Activated CD8-positive, alpha-beta T cell treated with anti-CD3 and anti-CD28 coated beads for 36 hours (primary cell): ENCODE results near the gene GALR2. TPM values are rescaled to one million over a fixed set of nuclear protein-coding genes. Genes with fewer than 3 reads are reported as not detected.

ENCODE experiments used
- ATAC-seq: fragments of 200-7000 bp; cut with Tn5 transposase; one replicate; pipeline ENCODE4 v1.10.0; 2021; ENCODE audit warnings: mild to moderate bottlenecking, moderate library complexity
- CTCF ChIA-PET: fragments of 350-600 bp; sonication (Branson Sonifier 250); formaldehyde crosslinking; loops from one replicate; lab custom pipeline; 2021; ENCODE audit warnings: antibody characterized with exemption; lab: Charles Lee
- POLR2A ChIA-PET: fragments of 350-600 bp; sonication (Branson Sonifier 250); formaldehyde crosslinking; loops from one replicate; lab custom pipeline; 2021; ENCODE audit warnings: antibody characterized with exemption; lab: Charles Lee
- DNase-seq: peaks from one replicate; pipeline ENCODE4 v3.0.0-alpha.2; 2020
- H3K27ac Mint-ChIP-seq: one replicate; pipeline ENCODE4 v1.8.0; 2021; ENCODE audit warnings: mild to moderate bottlenecking, mixed read lengths
- H3K27me3 Mint-ChIP-seq: one replicate; pipeline ENCODE4 v1.8.0; 2021; ENCODE audit warnings: mixed read lengths
- H3K36me3 Mint-ChIP-seq: one replicate; pipeline ENCODE4 v1.8.0; 2021; ENCODE audit warnings: low read depth, mixed read lengths
- H3K4me1 Mint-ChIP-seq: one replicate; pipeline ENCODE4 v1.8.0; 2021; ENCODE audit warnings: low read depth, mixed read lengths
- H3K4me3 Mint-ChIP-seq: one replicate; pipeline ENCODE4 v1.8.0; 2021; ENCODE audit warnings: mild to moderate bottlenecking, moderate library complexity, mixed read lengths
- H3K9me3 Mint-ChIP-seq: one replicate; pipeline ENCODE4 v1.8.0; 2021; ENCODE audit warnings: mixed read lengths
- intact Hi-C: fragments of 100-400 bp; cut with micrococcal nuclease; formaldehyde crosslinking; loops from one replicate; pipeline ENCODE4 v1.10.0; 2022
- total RNA-seq, 2 experiments: library from RNA; stranded (reverse); gene quantifications; one replicate each; pipeline ENCODE4 v1.2.3, GENCODE V29; 2021
- TF ChIP-seq, protein P1 (sequence below): fragments of 200-600 bp; IDR thresholded peaks from one replicate; pipeline ENCODE4 v1.8.0; 2022; ENCODE audit warnings: antibody characterized with exemption, mild to moderate bottlenecking

GALR2 gene
- total RNA-seq, 2 experiments from 2014 or later, result 1.6 to 2.1 TPM

DNA sequence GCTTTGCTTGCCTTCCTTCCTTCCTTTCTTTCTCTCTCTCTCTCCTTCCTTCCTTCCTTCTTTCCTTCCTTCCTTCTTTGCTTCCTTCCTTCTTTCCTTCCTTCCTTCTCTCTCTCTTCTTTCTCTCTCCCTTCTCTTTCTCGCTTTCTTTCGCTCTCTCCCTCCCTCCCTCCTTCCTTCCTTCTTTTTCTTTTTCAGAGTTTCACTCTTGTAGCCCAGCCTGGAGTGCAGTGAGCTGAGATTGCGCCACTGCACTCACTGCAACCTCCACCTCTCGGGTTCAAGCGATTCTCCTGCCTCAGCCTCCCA lies 48.6 kb downstream of the GALR2 start:
- H3K36me3 Mint-ChIP-seq, result no peaks in the 10 kb centered on the region
- H3K27me3 Mint-ChIP-seq, result no peaks in the 10 kb centered on the region
- ATAC-seq (no peak), DNase-seq (no peak)
- H3K27ac Mint-ChIP-seq, result peak overlapping the region; percentile 12
- intact Hi-C loops, result loop anchor here (5.0 kb wide), 1 partner anchor 59 kb away; no protein-coding TSS in a partner anchor
- H3K4me3 Mint-ChIP-seq, result no peak overlapping the region
- no peaks in the 10 kb centered on the region for H3K9me3 Mint-ChIP-seq
- H3K4me1 Mint-ChIP-seq, result peaks cover 24% of the 10 kb centered on the region
- TF ChIP-seq, protein P1, sequence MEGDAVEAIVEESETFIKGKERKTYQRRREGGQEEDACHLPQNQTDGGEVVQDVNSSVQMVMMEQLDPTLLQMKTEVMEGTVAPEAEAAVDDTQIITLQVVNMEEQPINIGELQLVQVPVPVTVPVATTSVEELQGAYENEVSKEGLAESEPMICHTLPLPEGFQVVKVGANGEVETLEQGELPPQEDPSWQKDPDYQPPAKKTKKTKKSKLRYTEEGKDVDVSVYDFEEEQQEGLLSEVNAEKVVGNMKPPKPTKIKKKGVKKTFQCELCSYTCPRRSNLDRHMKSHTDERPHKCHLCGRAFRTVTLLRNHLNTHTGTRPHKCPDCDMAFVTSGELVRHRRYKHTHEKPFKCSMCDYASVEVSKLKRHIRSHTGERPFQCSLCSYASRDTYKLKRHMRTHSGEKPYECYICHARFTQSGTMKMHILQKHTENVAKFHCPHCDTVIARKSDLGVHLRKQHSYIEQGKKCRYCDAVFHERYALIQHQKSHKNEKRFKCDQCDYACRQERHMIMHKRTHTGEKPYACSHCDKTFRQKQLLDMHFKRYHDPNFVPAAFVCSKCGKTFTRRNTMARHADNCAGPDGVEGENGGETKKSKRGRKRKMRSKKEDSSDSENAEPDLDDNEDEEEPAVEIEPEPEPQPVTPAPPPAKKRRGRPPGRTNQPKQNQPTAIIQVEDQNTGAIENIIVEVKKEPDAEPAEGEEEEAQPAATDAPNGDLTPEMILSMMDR, result no peak
- ChIA-PET CTCF (interaction anchor here (1.1 to 13.9 kb wide), 11 partner anchors 52 to 275 kb away, joined by 3 to 236 read pairs (median 6); no protein-coding TSS in a partner anchor), POLR2A (interaction anchor here (1.1 to 7.8 kb wide), 5 partner anchors 56 to 157 kb away, joined by 3 to 83 read pairs (median 5); no protein-coding TSS in a partner anchor)

DNA sequence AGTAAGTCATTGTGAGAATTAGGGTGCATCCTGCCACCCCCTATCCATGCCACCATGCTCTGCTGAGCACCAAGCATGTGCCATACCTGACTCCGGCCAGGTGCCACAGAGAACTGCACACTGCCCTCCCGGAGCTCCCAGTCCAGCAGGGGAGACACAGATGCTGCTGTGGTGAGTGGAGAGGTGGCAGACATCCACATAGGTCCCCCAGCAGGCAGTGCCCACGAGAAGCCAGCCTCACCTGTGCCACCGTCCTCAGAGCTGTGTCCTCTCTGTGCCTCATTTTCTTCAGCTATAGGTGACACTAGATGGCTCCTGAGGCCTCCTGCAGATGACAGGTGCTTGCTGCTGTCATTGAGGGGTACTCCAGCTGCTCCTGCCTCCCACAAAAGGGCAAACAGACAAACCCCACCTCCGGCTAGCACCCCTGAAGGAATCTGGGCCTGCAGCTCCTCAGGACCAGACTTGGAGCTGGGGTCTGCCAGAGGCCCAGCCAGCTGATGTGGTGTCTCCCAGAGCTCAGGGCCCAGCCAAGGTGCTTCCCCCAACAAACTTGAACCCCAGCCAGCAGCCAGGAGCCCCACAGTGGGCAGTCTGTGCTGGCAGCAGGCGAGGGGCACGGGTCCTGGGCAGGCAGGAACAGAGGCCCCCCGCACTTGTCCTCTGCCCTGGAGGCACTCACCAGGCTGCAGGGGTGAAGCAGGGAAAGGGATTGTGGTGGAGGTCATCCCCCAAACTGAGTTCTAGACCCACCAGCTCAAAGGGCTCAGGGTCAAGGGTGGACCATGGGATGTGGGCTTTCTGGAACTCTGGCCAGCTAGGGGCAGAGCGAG lies 49.4 kb downstream of the GALR2 start:
- no peaks in the 10 kb centered on the region for H3K9me3 Mint-ChIP-seq

DNA sequence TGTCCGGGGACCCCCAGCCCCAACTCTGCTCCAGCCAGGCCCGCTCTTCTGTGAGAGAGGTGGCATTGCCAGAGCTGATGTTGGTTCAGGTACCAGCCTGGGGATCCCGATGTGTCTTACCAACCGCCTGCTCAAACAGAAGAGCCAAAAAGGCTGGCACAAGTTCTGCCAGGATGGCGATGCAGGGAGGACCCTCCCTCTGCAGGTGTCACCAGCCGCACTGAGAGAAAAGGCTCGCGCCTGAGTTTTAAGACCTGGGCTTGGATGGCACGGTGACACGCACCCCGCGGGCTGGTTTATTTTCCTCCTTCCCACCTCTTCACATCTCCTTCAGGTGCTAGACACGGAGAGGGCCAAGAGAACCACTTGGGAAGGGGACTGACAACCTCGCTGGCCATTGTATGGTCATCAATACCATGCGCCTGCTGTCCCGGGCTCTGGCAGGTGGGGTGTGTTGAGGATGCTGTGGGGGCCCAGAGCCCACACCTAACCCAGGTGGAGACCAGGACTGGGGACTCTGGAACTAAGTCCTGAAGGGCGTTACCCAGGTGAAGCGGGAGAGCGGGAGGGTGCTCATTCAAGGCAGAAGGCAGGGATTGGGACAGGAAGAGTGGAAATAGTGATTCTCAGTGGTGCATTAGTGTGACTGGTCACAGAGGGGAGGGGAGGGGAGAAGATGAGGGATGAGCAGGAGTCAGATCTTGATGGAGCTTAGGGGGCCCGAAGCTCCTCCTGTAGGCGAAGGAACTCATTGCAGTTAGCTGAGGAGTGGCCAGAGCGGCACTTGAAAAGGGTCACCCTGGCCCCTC lies 50.2 kb downstream of the GALR2 start:
- H3K27ac Mint-ChIP-seq, result no peak overlapping the region
- peak; percentile 51 for DNase-seq
- no peaks in the 10 kb centered on the region for H3K36me3 Mint-ChIP-seq
- H3K27me3 Mint-ChIP-seq, result no peaks in the 10 kb centered on the region
- intact Hi-C loops, result loop anchor here (5.0 kb wide), 1 partner anchor 58 kb away; no protein-coding TSS in a partner anchor
- H3K4me1 Mint-ChIP-seq, result peaks cover 24% of the 10 kb centered on the region
- CTCF ChIA-PET, result interaction anchor here (0.9 to 13.9 kb wide), 15 partner anchors 10 to 156 kb away, joined by 3 to 236 read pairs (median 5); partner anchors contain the start of gene UBALD2
- H3K9me3 Mint-ChIP-seq, result no peaks in the 10 kb centered on the region
- TF ChIP-seq, protein P1, result peak; percentile 58
- POLR2A ChIA-PET, result interaction anchor here (1.7 to 7.8 kb wide), 2 partner anchors 55 to 147 kb away, joined by 4 to 83 read pairs; no protein-coding TSS in a partner anchor
- no peak for ATAC-seq
- H3K4me3 Mint-ChIP-seq, result no peak overlapping the region

More for the DNA sequence above, 49.4 kb downstream of the GALR2 start:
- POLR2A ChIA-PET, result interaction anchor here (1.2 to 7.8 kb wide), 3 partner anchors 58 to 156 kb away, joined by 3 to 83 read pairs (median 3); no protein-coding TSS in a partner anchor
- Mint-ChIP-seq H3K27me3 (no peaks in the 10 kb centered on the region), H3K4me1 (peaks cover 24% of the 10 kb centered on the region), H3K36me3 (no peaks in the 10 kb centered on the region), H3K27ac (peak overlapping the region; percentile 35), H3K4me3 (no peak overlapping the region)
- intact Hi-C loops, result loop anchor here (5.0 kb wide), 1 partner anchor 58 kb away; no protein-coding TSS in a partner anchor
- ATAC-seq (no peak), DNase-seq (no peak)
- CTCF ChIA-PET, result interaction anchor here (0.9 to 13.9 kb wide), 10 partner anchors 52 to 274 kb away, joined by 3 to 236 read pairs (median 6); no protein-coding TSS in a partner anchor
- TF ChIP-seq, protein P1, result no peak

DNA sequence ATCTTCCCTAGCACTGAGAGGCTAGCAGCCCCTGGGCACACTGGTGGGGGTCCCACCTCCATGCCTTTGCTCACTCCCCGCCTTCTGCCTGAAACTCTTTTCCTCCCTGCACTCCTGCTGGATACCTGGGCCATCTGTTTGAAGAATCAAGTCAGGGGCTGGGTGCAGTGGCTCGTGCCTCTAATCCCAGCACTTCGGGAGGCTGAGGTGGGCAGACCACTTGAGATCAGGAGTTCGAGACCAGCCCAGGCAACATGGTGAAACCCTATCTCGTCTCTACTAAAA lies 50.8 kb downstream of the GALR2 start:
- no peaks in the 10 kb centered on the region for H3K9me3 Mint-ChIP-seq
- CTCF ChIA-PET, result interaction anchor here (0.9 to 13.9 kb wide), 13 partner anchors 9 to 273 kb away, joined by 3 to 236 read pairs (median 5); partner anchors contain the start of gene UBALD2
- DNase-seq (no peak), ATAC-seq (no peak)
- intact Hi-C loops, result no loop called here
- H3K4me1 Mint-ChIP-seq, result peaks cover 24% of the 10 kb centered on the region
- H3K27me3 Mint-ChIP-seq, result no peaks in the 10 kb centered on the region
- POLR2A ChIA-PET, result interaction anchor here (1.6 to 7.8 kb wide), 4 partner anchors 55 to 149 kb away, joined by 4 to 83 read pairs (median 10); no protein-coding TSS in a partner anchor
- H3K36me3 Mint-ChIP-seq, result no peaks in the 10 kb centered on the region
- TF ChIP-seq, protein P1, result peak; percentile 13
- no peak overlapping the region for H3K27ac Mint-ChIP-seq
- H3K4me3 Mint-ChIP-seq, result no peak overlapping the region
